ENCODE data around the gene INTS6.

GRCh38 chr13:51355217-51355616, 97.6 kb downstream of the INTS6 start:
- TF ChIP-seq CTCF (IDR thresholded peaks at IDR 0.05) (no peak), ETV6 (CRISPR knock-in tag; IDR thresholded peaks at IDR 0.05) (no peak), ERG (CRISPR knock-in tag; IDR thresholded peaks at IDR 0.05) (no peak), TCF7 (CRISPR knock-in tag; IDR thresholded peaks at IDR 0.05; ENCODE audit: low read depth) (no peak), ESRRA (CRISPR knock-in tag; IDR thresholded peaks at IDR 0.05; ENCODE audit: borderline replicate concordance) (no peak), ARID4B (CRISPR knock-in tag; IDR thresholded peaks at IDR 0.05; ENCODE audit: borderline replicate concordance) (no peak)
